GM18499 (cell line): Measurements from ENCODE around the gene SKP1.
"Not testable (repeated sequence)": the region's sequence is repeated elsewhere in the genome, so short reads cannot be mapped to it uniquely, and the experiment has no call there.

Source experiments
- ATAC-seq: cut with Tn5 transposase; IDR thresholded peaks from one replicate; pipeline ENCODE4 v1.9.1; 2021; ENCODE audit warnings: moderate number of reproducible peaks; ENCODE audit not compliant: insufficient read depth, unreplicated experiment

Gene SKP1

GRCh38 chr5:134178096-134178419 lies 1.3 kb upstream of the SKP1 start:
- no peak for ATAC-seq

DNA sequence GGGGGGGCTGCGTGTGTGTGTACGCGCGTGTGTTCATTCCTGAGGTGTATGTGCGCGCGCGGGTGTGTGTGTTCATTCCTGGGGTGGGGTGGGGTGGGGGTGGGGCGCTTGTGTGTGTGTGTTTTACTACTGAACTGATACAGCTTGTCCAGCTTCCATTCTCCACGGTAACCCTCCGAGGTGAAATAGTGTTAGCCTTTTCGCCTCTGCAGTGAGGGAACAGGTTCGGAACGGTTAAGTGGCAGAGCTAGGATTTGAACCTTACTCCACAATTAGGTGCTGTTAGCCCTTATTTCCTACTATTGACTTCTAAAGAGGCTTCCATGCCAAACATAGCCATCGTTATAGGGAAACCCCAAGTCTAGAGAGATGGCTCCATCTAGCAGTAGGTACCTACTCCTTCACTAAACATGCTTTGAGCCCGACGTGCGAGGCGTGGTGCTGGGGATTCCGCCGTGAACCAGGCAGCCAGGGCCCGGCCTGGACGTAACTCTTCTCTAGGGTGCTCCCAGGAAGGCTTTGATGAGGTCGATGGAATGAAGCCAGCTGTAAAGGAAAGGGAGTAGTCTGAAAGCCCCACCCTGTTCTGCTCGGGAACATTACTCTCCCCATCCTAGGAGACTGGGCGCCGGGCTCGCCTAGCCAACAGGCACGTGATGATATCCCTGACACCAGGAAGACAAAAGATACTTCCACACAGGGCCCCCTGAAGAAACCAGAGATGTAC lies 782 bp upstream of the SKP1 start:
- ATAC-seq, result no peak

- ATAC-seq, result no peak
Measured at GRCh38 chr5:134175921-134176510, 734 bp downstream of the SKP1 start.

- no peak for ATAC-seq
Measured at GRCh38 chr5:134174841-134175839, 1.6 kb downstream of the SKP1 start.

- ATAC-seq, result no peak
Measured at GRCh38 chr5:134171972-134172371, 4.8 kb downstream of the SKP1 start.

GRCh38 chr5:134162592-134162991 lies 14.2 kb downstream of the SKP1 start:
- ATAC-seq, result no peak

DNA sequence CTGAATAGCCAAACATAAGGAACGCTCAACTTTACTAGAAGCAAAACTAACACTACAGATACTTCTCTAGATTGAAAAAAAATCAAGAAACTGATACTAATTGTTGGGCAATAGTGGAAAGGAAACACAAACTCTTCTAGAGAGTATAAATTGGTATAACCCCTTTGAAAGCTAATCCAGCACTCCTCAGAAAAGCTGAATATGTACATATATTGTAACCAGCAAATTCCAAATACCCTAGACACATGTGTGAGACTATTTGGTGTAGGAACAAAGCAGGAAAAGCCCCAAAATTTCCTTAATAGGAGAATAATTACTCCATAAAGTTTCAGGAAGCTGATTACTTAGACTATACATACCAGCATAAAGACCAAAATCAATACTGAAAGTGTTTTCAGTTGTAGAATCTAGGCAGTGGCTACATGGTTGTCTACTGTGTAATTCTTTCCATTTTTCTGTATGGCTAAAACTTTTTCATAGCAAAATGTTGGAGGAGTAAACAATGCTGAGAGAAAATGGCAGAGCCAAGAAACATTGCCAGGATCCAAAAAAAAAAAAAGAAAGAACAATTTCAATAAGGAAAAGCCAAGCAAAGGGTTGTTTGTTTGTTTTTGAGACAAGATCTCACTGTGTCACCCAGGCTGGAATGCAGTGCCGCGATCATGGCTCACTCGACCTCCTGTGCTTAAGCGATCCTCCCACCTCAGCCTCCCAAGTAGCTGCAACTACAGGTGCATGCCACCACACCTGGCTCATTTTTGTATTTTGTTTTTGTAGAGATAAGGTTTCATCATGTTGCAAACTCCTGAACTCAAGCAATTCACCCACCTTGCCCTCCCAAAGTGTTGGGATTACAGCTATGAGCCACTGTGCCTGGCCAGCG lies 15.0 kb downstream of the SKP1 start:
- ATAC-seq, result no peak

- no peak for ATAC-seq
Measured at GRCh38 chr5:134153657-134154056, 23.1 kb downstream of the SKP1 start.

DNA sequence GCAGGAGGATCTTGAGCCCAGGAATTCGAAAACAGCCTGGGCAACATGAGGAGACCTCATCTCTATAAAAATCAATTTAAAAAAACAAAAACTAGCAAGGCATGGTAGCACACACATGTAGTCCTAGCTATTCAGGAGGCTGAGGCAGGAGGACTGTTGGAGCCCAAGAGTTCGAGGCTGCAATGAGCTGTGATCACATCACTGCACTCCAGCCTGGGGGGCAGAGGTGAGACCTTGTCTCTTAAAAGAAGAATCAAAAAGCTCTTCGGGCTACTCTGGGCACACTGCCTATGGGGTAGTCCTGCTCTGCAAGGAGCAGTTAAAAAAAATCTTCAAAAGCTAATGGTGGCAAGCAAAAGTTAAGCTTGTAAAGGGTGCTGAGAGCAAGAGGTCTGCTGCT lies 23.5 kb downstream of the SKP1 start:
- ATAC-seq, result no peak

- ATAC-seq, result not testable (repeated sequence)
Measured at GRCh38 chr5:134152173-134152832, 24.4 kb downstream of the SKP1 start.

DNA sequence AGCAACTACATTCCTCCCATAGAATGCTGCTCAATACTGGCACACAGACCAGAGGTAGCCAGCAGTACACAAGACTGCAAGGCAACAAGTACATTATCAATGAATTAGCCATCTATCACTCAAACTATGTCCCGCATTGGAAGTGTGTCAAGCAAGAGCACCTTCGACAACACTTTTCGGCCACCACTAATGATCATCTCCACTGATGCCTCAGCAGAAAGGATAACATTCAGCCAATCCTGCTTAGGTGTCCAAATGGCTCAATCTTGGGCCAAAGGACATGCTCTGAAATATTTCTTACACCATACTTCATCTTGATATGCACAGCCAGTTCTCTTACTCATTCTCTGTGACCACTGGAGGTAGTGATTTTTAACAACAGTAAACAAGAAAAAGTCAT lies 25.0 kb downstream of the SKP1 start:
- no peak for ATAC-seq

DNA sequence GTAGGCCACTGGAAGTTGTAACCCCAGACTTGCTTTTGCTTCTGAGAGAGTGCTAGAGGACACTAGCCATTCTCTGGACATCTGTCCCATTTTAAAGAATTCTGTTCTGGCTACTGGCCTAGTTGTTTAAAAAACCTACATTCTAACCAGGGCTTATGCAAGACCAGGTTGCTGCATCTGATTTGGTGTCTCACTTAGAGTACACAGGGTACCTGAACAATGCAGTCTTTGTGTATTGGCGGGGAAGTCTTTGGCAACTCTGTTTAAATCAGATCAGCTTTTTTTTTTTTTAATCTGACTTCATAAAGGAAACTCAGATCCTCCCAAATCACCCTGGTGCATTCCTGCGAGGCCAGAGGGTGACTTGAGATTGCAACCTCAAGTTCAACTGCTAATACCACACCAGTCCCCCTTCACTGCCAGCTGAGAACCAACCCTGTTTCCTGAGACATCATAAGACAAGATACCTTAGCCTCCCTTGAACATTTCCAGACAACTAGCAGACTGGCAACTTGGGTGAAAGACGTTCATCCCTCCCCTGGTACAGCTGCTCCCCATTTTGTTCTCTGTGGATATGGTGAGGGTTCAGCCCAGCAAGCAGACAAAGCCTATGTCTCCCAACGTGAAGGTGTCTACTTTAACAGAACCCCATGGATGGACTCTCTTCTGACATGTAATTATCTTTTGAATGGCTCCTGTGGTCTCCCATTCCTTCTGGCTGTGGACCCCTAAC lies 27.0 kb downstream of the SKP1 start:
- no peak for ATAC-seq

GRCh38 chr5:134148986-134149539 lies 27.7 kb downstream of the SKP1 start:
- ATAC-seq, result no peak

- ATAC-seq, result no peak
Measured at GRCh38 chr5:134148316-134148715, 28.4 kb downstream of the SKP1 start.

- no peak for ATAC-seq
Measured at GRCh38 chr5:134146651-134147518, 29.9 kb downstream of the SKP1 start.

DNA sequence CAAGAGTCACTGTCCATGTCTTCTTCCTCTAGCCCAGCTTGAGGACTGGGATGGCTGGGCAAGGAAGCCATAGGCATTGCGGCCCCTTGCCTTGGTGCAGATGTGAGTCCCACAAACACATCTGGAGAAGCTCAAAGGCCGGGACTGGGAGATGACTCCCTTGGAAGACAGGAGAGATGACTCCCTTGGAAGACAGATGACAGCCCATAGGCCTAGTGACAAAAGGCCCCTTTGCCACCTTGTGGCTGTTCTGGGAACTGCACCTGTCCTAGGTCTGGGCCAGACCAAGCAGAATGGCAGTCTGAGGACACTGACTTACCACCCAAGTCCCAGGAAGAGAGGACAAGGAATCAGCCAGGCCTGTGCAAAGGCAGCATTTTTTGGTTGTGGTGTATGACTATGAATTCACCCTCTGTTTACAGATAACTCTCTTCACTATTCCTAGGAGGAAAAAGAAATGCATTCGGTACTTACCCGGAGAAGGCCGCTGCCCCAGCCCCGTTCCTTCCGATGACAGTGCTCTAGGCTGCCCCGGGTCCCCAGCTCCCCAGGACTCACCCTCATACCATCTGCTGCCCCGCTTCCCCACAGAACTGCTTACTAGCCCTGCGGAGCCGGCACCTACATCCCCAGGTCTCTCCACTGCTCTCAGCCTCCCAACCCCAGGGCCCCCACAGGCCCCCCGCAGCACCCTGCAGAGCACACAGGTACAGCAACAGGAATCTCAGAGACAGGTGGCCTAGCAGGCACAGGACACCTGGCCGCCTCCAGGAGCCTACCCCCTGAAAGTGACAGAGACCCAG lies 30.8 kb downstream of the SKP1 start:
- ATAC-seq, result no peak
